Neural progenitor cell (in vitro differentiated cells): ENCODE measurements around the gene RAB36. TPM values are rescaled to one million over a fixed set of nuclear protein-coding genes. Genes with fewer than 3 reads are reported as not detected.

ENCODE experiments used
- DNase-seq: peaks from one replicate; pipeline ENCODE4 v3.0.0-alpha.2; 2016; ENCODE audit warnings: low spot score
- H2AFZ ChIP-seq: fragments of 200-600 bp; sonication (generic); replicated peaks from 2 replicates; pipeline ENCODE4 v1.6.1; 2016; ENCODE audit warnings: antibody characterized with exemption
- H3F3A ChIP-seq: fragments of 200-600 bp; sonication (generic); 2 replicates; pipeline ENCODE4 v1.6.1; 2016; ENCODE audit warnings: antibody characterized with exemption, low read depth
- H3K27ac ChIP-seq: fragments of 200-600 bp; sonication (generic); 2 replicates; pipeline ENCODE4 v1.5.1; 2016; ENCODE audit warnings: mild to moderate bottlenecking
- H3K27me3 ChIP-seq: fragments of 200-600 bp; sonication (generic); 2 replicates; pipeline ENCODE4 v1.6.1; 2016; ENCODE audit warnings: mild to moderate bottlenecking, moderate library complexity
- H3K36me3 ChIP-seq: fragments of 200-600 bp; sonication (generic); 2 replicates; pipeline ENCODE4 v1.5.1; 2016
- H3K4me1 ChIP-seq: fragments of 200-600 bp; sonication (generic); 2 replicates; pipeline ENCODE4 v1.6.1; 2016; ENCODE audit warnings: mixed run types
- H3K4me2 ChIP-seq: fragments of 200-600 bp; sonication (generic); 2 replicates; pipeline ENCODE4 v1.6.1; 2016
- H3K4me3 ChIP-seq: fragments of 200-600 bp; sonication (generic); 2 replicates; pipeline ENCODE4 v1.5.1; 2016
- H3K79me2 ChIP-seq: fragments of 200-600 bp; sonication (generic); 2 replicates; pipeline ENCODE4 v1.6.1; 2016; ENCODE audit warnings: low read depth
- H3K9ac ChIP-seq: fragments of 200-600 bp; sonication (generic); 2 replicates; pipeline ENCODE4 v1.6.1; 2016
- H3K9me3 ChIP-seq: fragments of 200-600 bp; sonication (generic); 2 replicates; pipeline ENCODE4 v1.5.1; 2016; ENCODE audit warnings: low read depth
- H4K20me1 ChIP-seq: fragments of 200-600 bp; sonication (generic); 2 replicates; pipeline ENCODE4 v1.6.1; 2016; ENCODE audit warnings: low read depth
- H3K27ac Mint-ChIP-seq: 3 replicates; pipeline ENCODE4 v1.8.0; 2021; ENCODE audit warnings: mixed read lengths
- H3K27me3 Mint-ChIP-seq: 2 replicates; pipeline ENCODE4 v1.8.0; 2022; ENCODE audit warnings: low read depth, mild to moderate bottlenecking, inconsistent platforms, moderate library complexity, mixed read lengths; ENCODE audit not compliant: insufficient read depth
- H3K36me3 Mint-ChIP-seq: 3 replicates; pipeline ENCODE4 v1.8.0; 2021; ENCODE audit warnings: mixed read lengths
- H3K4me1 Mint-ChIP-seq: 3 replicates; pipeline ENCODE4 v1.8.0; 2021; ENCODE audit warnings: mixed read lengths
- H3K4me3 Mint-ChIP-seq: 3 replicates; pipeline ENCODE4 v1.8.0; 2021; ENCODE audit warnings: mild to moderate bottlenecking, moderate library complexity, mixed read lengths
- H3K9me3 Mint-ChIP-seq: 3 replicates; pipeline ENCODE4 v1.8.0; 2020; ENCODE audit warnings: mixed read lengths
- EZH2 ChIP-seq: fragments of 200-600 bp; sonication (generic); IDR thresholded peaks from 2 replicates; pipeline ENCODE4 v1.6.1; 2017; ENCODE audit warnings: antibody characterized with exemption, mild to moderate bottlenecking, moderate library complexity
- EZH2phosphoT487 ChIP-seq: fragments of 200-600 bp; sonication (generic); IDR thresholded peaks from 2 replicates; pipeline ENCODE4 v1.6.1; 2017; ENCODE audit warnings: antibody characterized with exemption
- total RNA-seq: library from RNA; depleted of rRNA; stranded (reverse); fragments of >200 nt; gene quantifications from 2 replicates; pipeline ENCODE4 v1.2.3, GENCODE V29; 2015; ENCODE audit warnings: low replicate concordance
- TF ChIP-seq, protein P1 (sequence below): fragments of 200-600 bp; sonication (generic); IDR thresholded peaks from 2 replicates; pipeline ENCODE4 v1.5.1; 2017; ENCODE audit warnings: antibody characterized with exemption, mild to moderate bottlenecking

The RAB36 gene
- total RNA-seq, 1 donor from 2014 or later = 2.9 TPM

DNA sequence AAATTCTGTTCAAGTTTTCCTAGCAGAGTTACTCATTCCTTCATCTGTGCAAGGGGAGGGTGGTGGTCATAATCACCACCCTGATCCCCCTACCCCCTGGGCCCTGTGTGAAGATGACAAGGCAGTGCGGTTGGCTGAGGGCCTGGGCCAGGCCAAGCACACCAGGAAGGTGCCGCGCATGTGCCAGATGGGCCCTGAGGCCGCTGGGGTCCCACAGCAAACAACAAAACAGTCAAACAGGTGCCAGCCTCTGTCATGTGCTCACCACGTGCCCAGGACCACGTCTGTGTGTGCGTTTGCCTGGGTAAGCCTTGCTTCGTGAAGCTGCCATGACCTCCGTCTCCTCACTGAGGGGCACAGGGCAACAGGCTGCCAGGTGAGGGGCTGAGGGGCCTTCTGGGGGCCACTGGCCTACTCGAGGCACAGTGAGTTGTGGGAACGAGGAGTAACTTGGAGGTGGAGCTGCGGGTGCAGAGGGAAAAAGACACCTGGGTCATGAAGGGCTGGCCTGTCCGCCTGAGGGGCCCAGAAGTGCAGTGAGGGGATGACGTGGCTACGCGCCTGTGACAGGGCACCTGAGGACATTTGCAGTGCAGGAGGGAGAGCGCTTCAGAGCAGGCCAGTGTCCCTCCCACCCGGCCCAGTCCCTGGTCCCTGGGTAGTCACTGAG is 29.3 kb upstream of the RAB36 start:
- Mint-ChIP-seq H3K9me3 (no peaks in the 10 kb centered on the region), H3K4me3 (peak overlapping the region; percentile 60), H3K27ac (no peak overlapping the region), H3K27me3 (peaks cover 2% of the 10 kb centered on the region), H3K4me1 (peaks cover 2% of the 10 kb centered on the region), H3K36me3 (no peaks in the 10 kb centered on the region)
- no peak overlapping the region for H3K27ac ChIP-seq
- no peaks in the 10 kb centered on the region for H3F3A ChIP-seq
- no peaks in the 10 kb centered on the region for H3K9me3 ChIP-seq
- no peak for DNase-seq
- H3K9ac ChIP-seq = no peak overlapping the region
- no peaks in the 10 kb centered on the region for H3K36me3 ChIP-seq
- H3K4me3 ChIP-seq = no peak overlapping the region
- no peak overlapping the region for H3K4me2 ChIP-seq
- no peak overlapping the region for H2AFZ ChIP-seq
- no peaks in the 10 kb centered on the region for H3K27me3 ChIP-seq
- no peaks in the 10 kb centered on the region for H3K4me1 ChIP-seq
- TF ChIP-seq, protein P1, sequence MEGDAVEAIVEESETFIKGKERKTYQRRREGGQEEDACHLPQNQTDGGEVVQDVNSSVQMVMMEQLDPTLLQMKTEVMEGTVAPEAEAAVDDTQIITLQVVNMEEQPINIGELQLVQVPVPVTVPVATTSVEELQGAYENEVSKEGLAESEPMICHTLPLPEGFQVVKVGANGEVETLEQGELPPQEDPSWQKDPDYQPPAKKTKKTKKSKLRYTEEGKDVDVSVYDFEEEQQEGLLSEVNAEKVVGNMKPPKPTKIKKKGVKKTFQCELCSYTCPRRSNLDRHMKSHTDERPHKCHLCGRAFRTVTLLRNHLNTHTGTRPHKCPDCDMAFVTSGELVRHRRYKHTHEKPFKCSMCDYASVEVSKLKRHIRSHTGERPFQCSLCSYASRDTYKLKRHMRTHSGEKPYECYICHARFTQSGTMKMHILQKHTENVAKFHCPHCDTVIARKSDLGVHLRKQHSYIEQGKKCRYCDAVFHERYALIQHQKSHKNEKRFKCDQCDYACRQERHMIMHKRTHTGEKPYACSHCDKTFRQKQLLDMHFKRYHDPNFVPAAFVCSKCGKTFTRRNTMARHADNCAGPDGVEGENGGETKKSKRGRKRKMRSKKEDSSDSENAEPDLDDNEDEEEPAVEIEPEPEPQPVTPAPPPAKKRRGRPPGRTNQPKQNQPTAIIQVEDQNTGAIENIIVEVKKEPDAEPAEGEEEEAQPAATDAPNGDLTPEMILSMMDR = no peak
- TF ChIP-seq EZH2 (no peak), EZH2phosphoT487 (no peak)
- H4K20me1 ChIP-seq = peaks cover 25% of the 10 kb centered on the region
- H3K79me2 ChIP-seq = no peaks in the 10 kb centered on the region

DNA sequence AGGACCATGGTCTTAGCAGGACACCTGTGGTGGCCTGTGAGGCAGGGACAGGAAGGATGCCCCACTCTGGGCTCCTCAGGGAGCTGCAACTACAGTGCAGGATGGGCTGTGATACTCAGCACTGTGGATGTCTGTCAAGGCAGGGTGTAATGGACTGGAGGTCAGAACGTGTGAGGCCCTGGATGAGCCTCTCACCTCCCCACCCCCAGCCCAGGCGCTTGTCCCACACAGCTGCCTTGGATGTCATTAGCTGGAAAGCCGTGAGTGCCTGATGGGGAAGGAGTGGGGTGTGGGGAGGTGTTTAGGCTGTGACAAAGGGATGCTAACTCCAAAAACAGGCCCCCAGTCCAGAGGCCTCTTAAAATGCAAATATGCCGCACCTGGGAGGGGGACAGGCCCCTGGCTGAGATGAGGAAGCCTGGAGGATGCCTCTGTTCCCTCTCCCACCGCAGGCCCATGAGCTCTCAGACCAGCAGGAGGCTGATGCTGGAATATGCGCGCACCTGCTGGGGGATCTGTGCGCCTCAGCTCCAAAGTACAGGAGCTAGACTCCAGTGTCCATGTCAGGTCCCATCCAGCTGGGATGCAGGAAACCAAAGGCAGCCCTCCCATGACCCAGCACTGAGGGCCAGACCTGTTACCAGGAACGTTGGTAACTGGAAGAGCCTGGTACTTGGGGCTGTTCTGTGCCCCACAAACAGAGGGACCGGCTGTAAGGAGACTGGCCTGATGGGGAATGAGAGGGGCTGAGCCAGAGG is 28.6 kb upstream of the RAB36 start:
- no peaks in the 10 kb centered on the region for H3K36me3 ChIP-seq

DNA sequence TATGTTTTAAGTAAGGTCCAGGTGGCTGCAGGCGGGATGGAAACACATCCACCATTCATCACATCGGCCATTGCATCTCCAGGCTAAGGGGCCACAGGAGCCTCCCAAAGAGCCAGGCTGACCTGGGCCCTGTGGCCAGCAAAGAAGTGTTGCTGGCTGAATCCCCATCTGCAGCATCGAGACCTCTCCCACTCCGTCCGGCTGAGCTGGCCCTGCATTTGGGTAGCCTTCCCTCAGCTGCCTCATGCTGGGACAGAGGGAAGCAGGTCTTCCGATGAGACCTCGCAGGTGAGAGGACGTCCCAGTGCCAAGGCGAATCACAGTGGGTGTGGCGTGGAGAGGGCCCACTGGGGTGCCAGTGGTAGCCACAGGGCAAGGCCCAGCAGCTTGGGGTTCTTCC is 28.0 kb upstream of the RAB36 start:
- no peaks in the 10 kb centered on the region for H3F3A ChIP-seq
- H3K27me3 Mint-ChIP-seq = peaks cover 2% of the 10 kb centered on the region
- H3K4me3 ChIP-seq = no peak overlapping the region
- TF ChIP-seq EZH2 (no peak), EZH2phosphoT487 (no peak)
- TF ChIP-seq, protein P1 = no peak
- no peak for DNase-seq
- H3K4me2 ChIP-seq = no peak overlapping the region
- H3K36me3 ChIP-seq = no peaks in the 10 kb centered on the region
- H3K36me3 Mint-ChIP-seq = no peaks in the 10 kb centered on the region
- no peaks in the 10 kb centered on the region for H3K9me3 ChIP-seq
- H3K4me1 Mint-ChIP-seq = no peaks in the 10 kb centered on the region
- no peak overlapping the region for H3K4me3 Mint-ChIP-seq
- H3K27me3 ChIP-seq = no peaks in the 10 kb centered on the region
- H3K27ac Mint-ChIP-seq = no peak overlapping the region
- no peaks in the 10 kb centered on the region for H3K9me3 Mint-ChIP-seq
- no peaks in the 10 kb centered on the region for H3K4me1 ChIP-seq
- H4K20me1 ChIP-seq = peaks cover 23% of the 10 kb centered on the region
- H3K79me2 ChIP-seq = no peaks in the 10 kb centered on the region
- no peak overlapping the region for H3K27ac ChIP-seq
- H3K9ac ChIP-seq = no peak overlapping the region
- H2AFZ ChIP-seq = no peak overlapping the region

More for the DNA sequence above, 28.6 kb upstream of the RAB36 start:
- Histone ChIP-seq H2AFZ (no peak overlapping the region), H3K4me3 (no peak overlapping the region), H3F3A (no peaks in the 10 kb centered on the region), H3K27me3 (no peaks in the 10 kb centered on the region), H4K20me1 (peaks cover 23% of the 10 kb centered on the region), H3K4me2 (no peak overlapping the region), H3K27ac (no peak overlapping the region), H3K79me2 (no peaks in the 10 kb centered on the region), H3K9ac (peak overlapping the region; percentile 1), H3K4me1 (no peaks in the 10 kb centered on the region), H3K9me3 (no peaks in the 10 kb centered on the region)
- TF ChIP-seq, protein P1 = no peak
- TF ChIP-seq EZH2phosphoT487 = no peak
- TF ChIP-seq EZH2 = no peak
- H3K4me3 Mint-ChIP-seq = no peak overlapping the region
- H3K36me3 Mint-ChIP-seq = no peaks in the 10 kb centered on the region
- no peaks in the 10 kb centered on the region for H3K9me3 Mint-ChIP-seq
- peaks cover 2% of the 10 kb centered on the region for H3K27me3 Mint-ChIP-seq
- H3K27ac Mint-ChIP-seq = no peak overlapping the region
- DNase-seq = no peak
- no peaks in the 10 kb centered on the region for H3K4me1 Mint-ChIP-seq
